Measurements from ENCODE around the gene PDCD1. TPM values are rescaled to one million over a fixed set of nuclear protein-coding genes. Genes with fewer than 3 reads are reported as not detected.

The PDCD1 gene
- total RNA-seq, 1 experiment from 2014 or later, result 0.22 TPM

DNA sequence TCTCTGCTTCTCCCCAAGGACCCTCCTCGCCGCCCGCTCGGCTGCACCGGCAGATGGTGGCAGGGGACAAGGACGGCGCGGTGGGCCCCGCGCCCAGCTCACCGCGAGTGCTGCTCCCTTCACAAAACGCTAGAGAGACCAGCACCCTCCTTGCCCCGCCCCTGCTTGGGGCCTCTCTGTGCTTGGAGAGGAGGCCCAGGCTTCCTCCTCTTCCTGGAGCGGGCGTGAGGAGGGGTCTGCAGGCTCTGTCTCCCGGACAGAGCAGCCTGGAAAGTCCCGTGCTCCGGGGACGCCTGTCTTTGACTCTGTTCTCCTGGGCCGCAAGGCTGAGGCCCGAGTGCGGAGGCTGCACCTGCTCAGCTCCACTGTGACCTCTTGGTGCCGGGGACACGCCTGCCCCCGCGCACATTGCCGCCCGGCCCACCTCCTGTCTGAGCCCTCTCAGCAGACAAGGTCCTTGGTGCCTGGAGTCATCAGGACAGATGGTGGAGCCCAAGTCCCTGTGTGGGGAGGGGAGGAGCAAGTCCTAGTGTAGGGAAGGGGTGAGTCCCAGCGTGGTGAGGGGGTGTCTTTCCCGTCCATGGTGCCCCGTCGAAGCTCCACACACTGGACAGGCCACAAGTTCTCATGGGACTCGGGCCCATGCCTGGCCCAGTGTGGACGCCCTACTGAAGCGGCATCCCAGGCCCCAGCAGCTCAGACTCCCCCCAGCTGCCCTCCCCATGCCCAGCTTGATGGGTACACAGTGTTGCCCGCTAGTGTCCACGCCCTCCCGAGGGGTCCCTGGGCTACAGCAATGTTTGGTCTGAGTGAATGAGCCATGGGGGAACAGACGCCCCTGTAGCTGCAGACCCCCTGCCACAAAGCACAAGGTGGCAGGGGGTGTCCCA is 44.7 kb upstream of the PDCD1 start:
- no peaks in the 10 kb centered on the region for H3K4me1 ChIP-seq (ENCODE audit: control insufficient read depth in 1 of 2, insufficient read depth in 2 of 2, low read length in 2 of 2)
- H3K4me2 ChIP-seq (ENCODE audit: low read length), result no peak overlapping the region
- POLR2A ChIA-PET, result no interaction called here
- no TSS peak for BruUV-seq (replicated peaks)
- H3K36me3 ChIP-seq (ENCODE audit: control insufficient read depth in 1 of 2, insufficient read depth in 2 of 2, low read length in 2 of 2), result no peaks in the 10 kb centered on the region
- no peak for DNase-seq (ENCODE audit: low read depth, low spot score)
- no peak overlapping the region for H3K9ac ChIP-seq (ENCODE audit: low read length)
- H4K20me1 ChIP-seq (ENCODE audit: insufficient read depth), result no peaks in the 10 kb centered on the region
- H2AFZ ChIP-seq (ENCODE audit: low read depth, low read length, poor library complexity, severe bottlenecking), result no peak overlapping the region
- no peaks in the 10 kb centered on the region for H3K27me3 ChIP-seq (ENCODE audit: insufficient read depth, low read length)
- intact Hi-C loops (cut with micrococcal nuclease), result no loop called here
- TF ChIP-seq CEBPB (IDR thresholded peaks at IDR 0.05; ENCODE audit: low read depth) (no peak), POLR2AphosphoS5 (IDR thresholded peaks at IDR 0.05; ENCODE audit: low read depth, low read length) (no peak), SP1 (IDR thresholded peaks at IDR 0.05; ENCODE audit: low read depth) (no peak)
- CTCF ChIA-PET, result no interaction called here
- H3K9me3 ChIP-seq (ENCODE audit: control insufficient read depth in 1 of 2, insufficient read depth in 1 of 2, low read depth in 1 of 2, low read length in 2 of 2), result no peaks in the 10 kb centered on the region
- no peaks in the 10 kb centered on the region for H3K9me2 ChIP-seq (ENCODE audit: insufficient read depth)
- H3K27ac ChIP-seq (ENCODE audit: low read depth, low read length), result no peak overlapping the region; the same call in 1 of the 2 replicates
- ATAC-seq, result no peak
- no peaks in the 10 kb centered on the region for H3K79me2 ChIP-seq (ENCODE audit: insufficient read depth, low read length)
- no peak overlapping the region for H3K4me3 ChIP-seq (replicated peaks in 1 of 2; ENCODE audit: low read depth in 1 of 2, low read length in 2 of 2)
- RAD21 ChIA-PET (ENCODE audit: low non-redundant PET in 1 of 2, low total read pairs in 2 of 2, uncharacterized antibody in 2 of 2, unreplicated experiment in 2 of 2), result no interaction called here

DNA sequence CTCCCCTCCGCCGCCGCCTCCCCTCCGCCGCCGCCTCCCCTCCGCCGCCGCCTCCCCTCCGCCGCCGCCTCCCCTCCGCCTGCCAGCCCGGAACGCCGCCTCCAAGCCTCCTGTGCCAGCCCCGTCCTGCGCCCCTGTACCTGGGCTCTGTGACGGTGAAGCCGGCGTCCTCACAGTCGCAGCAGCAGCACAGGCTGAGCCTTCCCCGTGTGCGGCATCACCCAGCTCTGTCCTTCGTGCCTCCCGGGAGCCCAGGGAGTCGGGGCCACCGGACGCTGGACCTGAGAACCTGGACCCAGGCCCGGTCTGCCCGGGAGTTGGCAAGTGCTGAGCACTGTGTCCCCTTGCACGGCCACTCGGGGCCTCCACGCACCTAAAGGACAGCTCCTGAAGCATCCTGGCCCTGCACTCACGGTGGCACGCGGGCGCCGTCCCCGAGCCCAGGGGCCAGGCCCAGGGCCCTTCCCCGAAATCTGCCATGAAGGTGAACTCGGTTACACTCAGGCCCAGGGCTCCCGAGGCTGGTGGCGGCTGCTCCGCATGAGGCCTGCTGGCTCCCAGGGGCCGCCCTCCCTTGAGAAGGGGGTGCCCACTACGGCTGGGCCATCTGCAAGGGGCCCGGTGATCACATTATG is 43.8 kb upstream of the PDCD1 start:
- Histone ChIP-seq H3K4me2 (ENCODE audit: low read length) (no peak overlapping the region), H3K27ac (ENCODE audit: low read depth, low read length) (no peak overlapping the region), H3K27me3 (ENCODE audit: insufficient read depth, low read length) (no peaks in the 10 kb centered on the region), H3K9me3 (ENCODE audit: control insufficient read depth in 1 of 2, insufficient read depth in 1 of 2, low read depth in 1 of 2, low read length in 2 of 2) (no peaks in the 10 kb centered on the region), H3K36me3 (ENCODE audit: control insufficient read depth in 1 of 2, insufficient read depth in 2 of 2, low read length in 2 of 2) (no peaks in the 10 kb centered on the region), H3K4me1 (ENCODE audit: control insufficient read depth in 1 of 2, insufficient read depth in 2 of 2, low read length in 2 of 2) (no peaks in the 10 kb centered on the region), H2AFZ (ENCODE audit: low read depth, low read length, poor library complexity, severe bottlenecking) (no peak overlapping the region), H3K9ac (ENCODE audit: low read length) (no peak overlapping the region), H3K4me3 (replicated peaks in 1 of 2; ENCODE audit: low read depth in 1 of 2, low read length in 2 of 2) (no peak overlapping the region), H3K79me2 (ENCODE audit: insufficient read depth, low read length) (no peaks in the 10 kb centered on the region), H4K20me1 (ENCODE audit: insufficient read depth) (no peaks in the 10 kb centered on the region), H3K9me2 (ENCODE audit: insufficient read depth) (no peaks in the 10 kb centered on the region)
- DNase-seq (ENCODE audit: low read depth, low spot score) (no peak), ATAC-seq (no peak)
- ChIA-PET RAD21 (ENCODE audit: low non-redundant PET in 1 of 2, low total read pairs in 2 of 2, uncharacterized antibody in 2 of 2, unreplicated experiment in 2 of 2) (no interaction called here), CTCF (no interaction called here), POLR2A (no interaction called here)
- no TSS peak for BruUV-seq (replicated peaks)
- intact Hi-C loops (cut with micrococcal nuclease), result no loop called here
- no peak for TF ChIP-seq ELF1 (IDR thresholded peaks at IDR 0.05; ENCODE audit: borderline replicate concordance, low read depth)
- no peak for TF ChIP-seq ZNF274 (IDR thresholded peaks at IDR 0.05; ENCODE audit: low read depth, low read length)
- TF ChIP-seq TCF7L2 (IDR thresholded peaks at IDR 0.05; ENCODE audit: borderline replicate concordance, extremely low read depth, insufficient read depth, insufficient read length), result no peak
- no peak for TF ChIP-seq SP1 (IDR thresholded peaks at IDR 0.05; ENCODE audit: low read depth)

Measured in HCT116 (cell line).